ENCODE measurements around the gene CPB1.

- TF ChIP-seq, protein P1, sequence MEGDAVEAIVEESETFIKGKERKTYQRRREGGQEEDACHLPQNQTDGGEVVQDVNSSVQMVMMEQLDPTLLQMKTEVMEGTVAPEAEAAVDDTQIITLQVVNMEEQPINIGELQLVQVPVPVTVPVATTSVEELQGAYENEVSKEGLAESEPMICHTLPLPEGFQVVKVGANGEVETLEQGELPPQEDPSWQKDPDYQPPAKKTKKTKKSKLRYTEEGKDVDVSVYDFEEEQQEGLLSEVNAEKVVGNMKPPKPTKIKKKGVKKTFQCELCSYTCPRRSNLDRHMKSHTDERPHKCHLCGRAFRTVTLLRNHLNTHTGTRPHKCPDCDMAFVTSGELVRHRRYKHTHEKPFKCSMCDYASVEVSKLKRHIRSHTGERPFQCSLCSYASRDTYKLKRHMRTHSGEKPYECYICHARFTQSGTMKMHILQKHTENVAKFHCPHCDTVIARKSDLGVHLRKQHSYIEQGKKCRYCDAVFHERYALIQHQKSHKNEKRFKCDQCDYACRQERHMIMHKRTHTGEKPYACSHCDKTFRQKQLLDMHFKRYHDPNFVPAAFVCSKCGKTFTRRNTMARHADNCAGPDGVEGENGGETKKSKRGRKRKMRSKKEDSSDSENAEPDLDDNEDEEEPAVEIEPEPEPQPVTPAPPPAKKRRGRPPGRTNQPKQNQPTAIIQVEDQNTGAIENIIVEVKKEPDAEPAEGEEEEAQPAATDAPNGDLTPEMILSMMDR (IDR thresholded peaks at IDR 0.05; ENCODE audit: insufficient read depth, low read depth, low read length) = no peak
- no peak for TF ChIP-seq EZH2 (IDR thresholded peaks at IDR 0.05; ENCODE audit: insufficient read depth, low read length)
These were observed 35.7 kb upstream of the CPB1 start for GRCh38 chr3:148791920-148792319.
